Measurements from ENCODE around the gene C2orf92.

DNA sequence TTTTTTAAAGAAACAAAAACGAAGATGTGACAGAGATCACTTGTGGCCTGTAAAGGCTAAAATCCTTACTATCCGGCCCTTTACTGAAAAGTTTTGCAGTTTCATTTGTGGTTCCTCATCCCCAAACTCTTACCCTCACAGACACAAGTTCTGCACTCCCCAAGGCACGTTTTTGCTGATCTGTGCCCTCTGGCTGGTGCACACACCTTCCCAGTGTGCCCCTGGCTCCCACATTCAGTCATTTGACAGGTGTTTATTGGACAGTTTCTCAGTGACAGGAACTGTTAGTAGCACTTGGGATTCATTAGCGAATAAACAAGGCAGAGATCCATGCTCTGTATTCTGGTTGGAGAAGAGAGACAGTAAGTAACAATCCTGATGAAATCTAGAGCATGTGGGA is 66.7 kb downstream of the C2orf92 start:
- TF ChIP-seq POLR2A (IDR thresholded peaks at IDR 0.05) = no peak
- TF ChIP-seq EP300 (IDR thresholded peaks at IDR 0.05) = no peak

Measured in sigmoid colon (tissue), 4 donors.